ENCODE measurements around the gene LRRC25.

The LRRC25 gene

GRCh38 chr19:18423258-18424020 lies 26.0 kb upstream of the LRRC25 start:
- H3K4me3 ChIP-seq (replicated peaks; ENCODE audit: low read depth, low read length): no peak overlapping the region
- DNase-seq (ENCODE audit: extremely low read depth, low read depth): no peak
- TF ChIP-seq CTCF (IDR thresholded peaks at IDR 0.05; ENCODE audit: low read depth, low read length, missing control alignments): no peak

- H3K4me3 ChIP-seq (replicated peaks; ENCODE audit: low read depth, low read length): peak overlapping the region; percentile 85
- DNase-seq (ENCODE audit: extremely low read depth, low read depth): no peak
Observed at GRCh38 chr19:18422530-18423191, 25.2 kb upstream of the LRRC25 start.

GRCh38 chr19:18421371-18421959 lies 24.0 kb upstream of the LRRC25 start:
- no peak for DNase-seq (ENCODE audit: extremely low read depth, low read depth)
- peak overlapping the region; percentile 85 for H3K4me3 ChIP-seq (replicated peaks; ENCODE audit: low read depth, low read length)

More at GRCh38 chr19:18422530-18423191, 25.2 kb upstream of the LRRC25 start:
- TF ChIP-seq CTCF (IDR thresholded peaks at IDR 0.05; ENCODE audit: low read depth, low read length, missing control alignments): no peak

GRCh38 chr19:18420930-18421329 lies 23.5 kb upstream of the LRRC25 start:
- H3K4me3 ChIP-seq (replicated peaks; ENCODE audit: low read depth, low read length): peak overlapping the region; percentile 85
- DNase-seq (ENCODE audit: extremely low read depth, low read depth): no peak
- TF ChIP-seq CTCF (IDR thresholded peaks at IDR 0.05; ENCODE audit: low read depth, low read length, missing control alignments): no peak

More at GRCh38 chr19:18421371-18421959, 24.0 kb upstream of the LRRC25 start:
- no peak for TF ChIP-seq CTCF (IDR thresholded peaks at IDR 0.05; ENCODE audit: low read depth, low read length, missing control alignments)

GRCh38 chr19:18419699-18420460 lies 22.5 kb upstream of the LRRC25 start:
- H3K4me3 ChIP-seq (replicated peaks; ENCODE audit: low read depth, low read length): peak overlapping the region; percentile 85
- DNase-seq (ENCODE audit: extremely low read depth, low read depth): no peak
- TF ChIP-seq CTCF (IDR thresholded peaks at IDR 0.05; ENCODE audit: low read depth, low read length, missing control alignments): no peak

GRCh38 chr19:18419195-18419698 lies 21.8 kb upstream of the LRRC25 start, which contains the start of gene SSBP4:
Gene SSBP4 (plus strand): TSS chr19:18419398. CDS start chr19:18419649, 251 bp downstream.
- DNase-seq (ENCODE audit: extremely low read depth, low read depth): no peak
- H3K4me3 ChIP-seq (replicated peaks; ENCODE audit: low read depth, low read length): peak within 1 kb of the TSS; percentile 85
- no peak for TF ChIP-seq CTCF (IDR thresholded peaks at IDR 0.05; ENCODE audit: low read depth, low read length, missing control alignments)
